ENCODE results near the gene RNF169. TPM values are rescaled to one million over a fixed set of nuclear protein-coding genes. Genes with fewer than 3 reads are reported as not detected.
"Not testable (repeated sequence)": the region's sequence is repeated elsewhere in the genome, so short reads cannot be mapped to it uniquely, and the experiment has no call there.

The RNF169 gene
- total RNA-seq, 1 experiment from 2014 or later: 19.7 TPM

DNA sequence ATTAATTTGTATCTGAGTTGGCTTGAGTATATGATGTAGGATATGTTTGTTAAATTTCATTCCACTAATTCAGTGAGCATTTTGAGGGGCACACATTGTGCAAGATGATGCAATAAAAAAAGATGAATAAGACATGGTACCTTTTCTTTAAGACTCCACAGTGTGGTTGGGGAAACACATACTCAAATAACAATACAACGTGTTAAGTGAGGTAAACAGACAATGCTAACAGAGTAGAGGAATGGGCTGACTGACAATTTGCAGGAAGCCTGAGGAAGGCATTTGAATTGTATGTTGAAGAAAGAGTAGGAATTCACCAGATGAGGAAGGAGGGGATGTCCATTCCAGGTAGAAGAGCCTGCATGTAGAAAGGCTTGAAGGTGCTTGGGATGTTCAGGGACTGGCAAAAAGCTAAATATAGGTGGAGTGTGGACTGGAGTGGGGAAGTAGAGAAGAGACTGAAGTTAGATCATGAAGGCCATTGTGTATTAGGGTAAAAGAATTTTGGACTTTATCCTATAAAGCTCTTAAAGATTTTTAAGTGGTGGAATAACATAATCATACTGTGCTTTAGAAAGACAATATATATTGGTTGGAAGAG is 6.8 kb downstream of the RNF169 start:
- no peak for DNase-seq (ENCODE audit: low spot score)
- intact Hi-C loops (cut with micrococcal nuclease; ENCODE audit: unreplicated experiment): no loop called here
- peaks cover 5% of the 10 kb centered on the region for H3K27me3 ChIP-seq (replicated peaks; ENCODE audit: insufficient read depth, low read depth, low read length, poor library complexity)
- H3K4me1 ChIP-seq (ENCODE audit: insufficient read depth, low read length, poor library complexity, severe bottlenecking): peaks cover 21% of the 10 kb centered on the region
- TF ChIP-seq EZH2 (IDR thresholded peaks at IDR 0.05; ENCODE audit: borderline replicate concordance, low read depth, low read length, poor library complexity, severe bottlenecking): no peak
- TF ChIP-seq, protein P1, sequence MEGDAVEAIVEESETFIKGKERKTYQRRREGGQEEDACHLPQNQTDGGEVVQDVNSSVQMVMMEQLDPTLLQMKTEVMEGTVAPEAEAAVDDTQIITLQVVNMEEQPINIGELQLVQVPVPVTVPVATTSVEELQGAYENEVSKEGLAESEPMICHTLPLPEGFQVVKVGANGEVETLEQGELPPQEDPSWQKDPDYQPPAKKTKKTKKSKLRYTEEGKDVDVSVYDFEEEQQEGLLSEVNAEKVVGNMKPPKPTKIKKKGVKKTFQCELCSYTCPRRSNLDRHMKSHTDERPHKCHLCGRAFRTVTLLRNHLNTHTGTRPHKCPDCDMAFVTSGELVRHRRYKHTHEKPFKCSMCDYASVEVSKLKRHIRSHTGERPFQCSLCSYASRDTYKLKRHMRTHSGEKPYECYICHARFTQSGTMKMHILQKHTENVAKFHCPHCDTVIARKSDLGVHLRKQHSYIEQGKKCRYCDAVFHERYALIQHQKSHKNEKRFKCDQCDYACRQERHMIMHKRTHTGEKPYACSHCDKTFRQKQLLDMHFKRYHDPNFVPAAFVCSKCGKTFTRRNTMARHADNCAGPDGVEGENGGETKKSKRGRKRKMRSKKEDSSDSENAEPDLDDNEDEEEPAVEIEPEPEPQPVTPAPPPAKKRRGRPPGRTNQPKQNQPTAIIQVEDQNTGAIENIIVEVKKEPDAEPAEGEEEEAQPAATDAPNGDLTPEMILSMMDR (conservative IDR thresholded peaks at IDR 0.05; ENCODE audit: low read depth, low read length): no peak
- CTCF ChIA-PET: interaction anchor here (0.8 kb wide), 1 partner anchor 389 kb away, joined by 4 read pairs; no protein-coding TSS in a partner anchor
- no TSS peak for BruUV-seq (replicated peaks)
- H3K27ac ChIP-seq (ENCODE audit: low read depth, low read length, poor library complexity, severe bottlenecking): no peak overlapping the region
- POLR2A ChIA-PET (ENCODE audit: low non-redundant PET): no interaction called here
- H3K36me3 ChIP-seq (ENCODE audit: insufficient read depth, low read length, poor library complexity, severe bottlenecking): no peaks in the 10 kb centered on the region
- H3K9me3 ChIP-seq (ENCODE audit: low read depth, low read length, poor library complexity, severe bottlenecking): no peaks in the 10 kb centered on the region
- no peak overlapping the region for H3K4me3 ChIP-seq (ENCODE audit: low read depth, low read length, poor library complexity, severe bottlenecking)

DNA sequence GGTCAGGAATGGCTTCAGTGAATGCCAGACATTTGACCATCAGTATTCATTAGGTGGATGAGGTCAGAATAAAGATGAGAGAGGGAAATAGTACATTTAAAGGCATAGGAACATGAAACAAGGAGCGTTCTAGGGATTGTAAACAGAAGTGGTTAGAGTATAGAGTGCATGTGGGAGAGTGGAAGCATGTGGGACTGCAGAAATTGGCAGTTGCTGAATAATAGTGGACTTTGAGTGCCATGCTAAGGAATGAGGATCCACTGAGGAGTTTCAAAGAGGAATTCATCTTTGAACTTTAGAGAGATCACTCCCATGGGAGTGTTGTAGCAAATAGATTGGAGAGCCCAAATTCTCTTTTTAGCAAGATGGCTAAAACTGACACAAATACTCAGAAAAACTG is 7.9 kb downstream of the RNF169 start:
- ChIA-PET CTCF (no interaction called here), POLR2A (ENCODE audit: low non-redundant PET) (interaction anchor here (0.6 kb wide), 1 partner anchor 159 kb away, joined by 4 read pairs; no protein-coding TSS in a partner anchor)
- H3K27ac ChIP-seq (ENCODE audit: low read depth, low read length, poor library complexity, severe bottlenecking): no peak overlapping the region
- peaks cover 21% of the 10 kb centered on the region for H3K4me1 ChIP-seq (ENCODE audit: insufficient read depth, low read length, poor library complexity, severe bottlenecking)
- peaks cover 5% of the 10 kb centered on the region for H3K27me3 ChIP-seq (replicated peaks; ENCODE audit: insufficient read depth, low read depth, low read length, poor library complexity)
- H3K36me3 ChIP-seq (ENCODE audit: insufficient read depth, low read length, poor library complexity, severe bottlenecking): no peaks in the 10 kb centered on the region
- intact Hi-C loops (cut with micrococcal nuclease; ENCODE audit: unreplicated experiment): no loop called here
- H3K9me3 ChIP-seq (ENCODE audit: low read depth, low read length, poor library complexity, severe bottlenecking): no peaks in the 10 kb centered on the region
- H3K4me3 ChIP-seq (ENCODE audit: low read depth, low read length, poor library complexity, severe bottlenecking): no peak overlapping the region
- TF ChIP-seq EZH2 (IDR thresholded peaks at IDR 0.05; ENCODE audit: borderline replicate concordance, low read depth, low read length, poor library complexity, severe bottlenecking): no peak
- TF ChIP-seq, protein P1 (conservative IDR thresholded peaks at IDR 0.05; ENCODE audit: low read depth, low read length): no peak
- no peak for DNase-seq (ENCODE audit: low spot score)
- BruUV-seq (replicated peaks): no TSS peak

- H3K36me3 ChIP-seq (ENCODE audit: insufficient read depth, low read length, poor library complexity, severe bottlenecking): no peaks in the 10 kb centered on the region
- no peak overlapping the region for H3K4me3 ChIP-seq (ENCODE audit: low read depth, low read length, poor library complexity, severe bottlenecking)
- intact Hi-C loops (cut with micrococcal nuclease; ENCODE audit: unreplicated experiment): no loop called here
- no peak for TF ChIP-seq EZH2 (IDR thresholded peaks at IDR 0.05; ENCODE audit: borderline replicate concordance, low read depth, low read length, poor library complexity, severe bottlenecking)
- TF ChIP-seq, protein P1 (conservative IDR thresholded peaks at IDR 0.05; ENCODE audit: low read depth, low read length): no peak
- DNase-seq (ENCODE audit: low spot score): no peak
- CTCF ChIA-PET: no interaction called here
- H3K27ac ChIP-seq (ENCODE audit: low read depth, low read length, poor library complexity, severe bottlenecking): no peak overlapping the region
- no TSS peak for BruUV-seq (replicated peaks)
- no peaks in the 10 kb centered on the region for H3K27me3 ChIP-seq (replicated peaks; ENCODE audit: insufficient read depth, low read depth, low read length, poor library complexity)
- no peaks in the 10 kb centered on the region for H3K9me3 ChIP-seq (ENCODE audit: low read depth, low read length, poor library complexity, severe bottlenecking)
- no peaks in the 10 kb centered on the region for H3K4me1 ChIP-seq (ENCODE audit: insufficient read depth, low read length, poor library complexity, severe bottlenecking)
- POLR2A ChIA-PET (ENCODE audit: low non-redundant PET): no interaction called here
These were observed 18.3 kb downstream of the RNF169 start for GRCh38 chr11:74766905-74767304.

GRCh38 chr11:74768172-74768651 is 19.6 kb downstream of the RNF169 start:
- intact Hi-C loops (cut with micrococcal nuclease; ENCODE audit: unreplicated experiment); CTCF ChIA-PET; POLR2A ChIA-PET (ENCODE audit: low non-redundant PET); H3K36me3 ChIP-seq (ENCODE audit: insufficient read depth, low read length, poor library complexity, severe bottlenecking); H3K4me1 ChIP-seq (ENCODE audit: insufficient read depth, low read length, poor library complexity, severe bottlenecking); H3K9me3 ChIP-seq (ENCODE audit: low read depth, low read length, poor library complexity, severe bottlenecking); H3K4me3 ChIP-seq (ENCODE audit: low read depth, low read length, poor library complexity, severe bottlenecking); DNase-seq (ENCODE audit: low spot score); H3K27me3 ChIP-seq (replicated peaks; ENCODE audit: insufficient read depth, low read depth, low read length, poor library complexity); H3K27ac ChIP-seq (ENCODE audit: low read depth, low read length, poor library complexity, severe bottlenecking); BruUV-seq (replicated peaks): not testable (repeated sequence)
